Measurements from ENCODE around the gene EFNA1.

GRCh38 chr1:155168456-155169210, 41.0 kb downstream of the EFNA1 start:
- TF ChIP-seq, protein P1, sequence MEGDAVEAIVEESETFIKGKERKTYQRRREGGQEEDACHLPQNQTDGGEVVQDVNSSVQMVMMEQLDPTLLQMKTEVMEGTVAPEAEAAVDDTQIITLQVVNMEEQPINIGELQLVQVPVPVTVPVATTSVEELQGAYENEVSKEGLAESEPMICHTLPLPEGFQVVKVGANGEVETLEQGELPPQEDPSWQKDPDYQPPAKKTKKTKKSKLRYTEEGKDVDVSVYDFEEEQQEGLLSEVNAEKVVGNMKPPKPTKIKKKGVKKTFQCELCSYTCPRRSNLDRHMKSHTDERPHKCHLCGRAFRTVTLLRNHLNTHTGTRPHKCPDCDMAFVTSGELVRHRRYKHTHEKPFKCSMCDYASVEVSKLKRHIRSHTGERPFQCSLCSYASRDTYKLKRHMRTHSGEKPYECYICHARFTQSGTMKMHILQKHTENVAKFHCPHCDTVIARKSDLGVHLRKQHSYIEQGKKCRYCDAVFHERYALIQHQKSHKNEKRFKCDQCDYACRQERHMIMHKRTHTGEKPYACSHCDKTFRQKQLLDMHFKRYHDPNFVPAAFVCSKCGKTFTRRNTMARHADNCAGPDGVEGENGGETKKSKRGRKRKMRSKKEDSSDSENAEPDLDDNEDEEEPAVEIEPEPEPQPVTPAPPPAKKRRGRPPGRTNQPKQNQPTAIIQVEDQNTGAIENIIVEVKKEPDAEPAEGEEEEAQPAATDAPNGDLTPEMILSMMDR (conservative IDR thresholded peaks at IDR 0.05 in 1 of 2, IDR thresholded peaks at IDR 0.05 in 1 of 2; ENCODE audit: extremely low read depth in 1 of 2, insufficient read depth in 1 of 2, low read depth in 1 of 2, low read length in 2 of 2), result no peak
- TF ChIP-seq EZH2 (IDR thresholded peaks at IDR 0.05; ENCODE audit: borderline replicate concordance, low read length), result no peak

Data from mammary epithelial cell (primary cell).